Putamen (tissue), 1 donor: ENCODE measurements around the gene BMP8A.

ENCODE experiments used
- DNase-seq: peaks from one replicate; pipeline ENCODE4 v3.0.0-alpha.2; 2016; ENCODE audit warnings: low spot score

The BMP8A gene

DNA sequence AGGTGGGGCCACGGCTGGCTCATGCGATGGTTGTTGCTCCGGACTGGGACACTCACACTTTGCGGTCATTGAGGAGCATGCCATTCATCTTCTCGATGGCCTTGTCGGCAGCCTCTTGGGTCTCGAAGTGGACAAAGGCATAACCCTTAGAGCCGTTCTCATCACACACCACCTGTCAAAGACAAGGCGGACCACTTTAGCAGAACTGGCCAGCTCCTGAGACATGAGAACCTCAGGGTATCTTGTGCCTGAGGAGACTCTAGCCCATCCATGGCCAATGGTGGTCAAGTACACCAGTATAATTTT is 79.7 kb downstream of the BMP8A start:
- DNase-seq, result no peak

GRCh38 chr1:39572379-39573096 is 81.1 kb downstream of the BMP8A start:
- no peak for DNase-seq

DNA sequence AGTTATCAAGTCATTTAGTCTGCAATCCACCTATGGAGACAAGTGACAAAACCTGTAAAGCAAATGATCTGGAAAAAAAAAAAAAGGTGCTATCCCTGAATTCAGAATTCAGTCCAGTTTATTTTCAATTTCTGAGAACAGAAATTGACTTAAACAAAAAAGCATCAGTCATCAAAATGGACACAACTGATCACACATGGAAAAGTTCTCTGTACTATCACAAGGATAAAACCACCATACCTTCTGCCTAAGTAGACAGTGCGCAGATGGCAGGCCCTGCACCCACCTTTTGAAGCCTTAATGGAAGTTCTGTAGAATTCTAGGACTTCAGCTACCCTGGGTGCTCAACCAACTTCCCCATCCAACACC is 81.6 kb downstream of the BMP8A start:
- no peak for DNase-seq

DNA sequence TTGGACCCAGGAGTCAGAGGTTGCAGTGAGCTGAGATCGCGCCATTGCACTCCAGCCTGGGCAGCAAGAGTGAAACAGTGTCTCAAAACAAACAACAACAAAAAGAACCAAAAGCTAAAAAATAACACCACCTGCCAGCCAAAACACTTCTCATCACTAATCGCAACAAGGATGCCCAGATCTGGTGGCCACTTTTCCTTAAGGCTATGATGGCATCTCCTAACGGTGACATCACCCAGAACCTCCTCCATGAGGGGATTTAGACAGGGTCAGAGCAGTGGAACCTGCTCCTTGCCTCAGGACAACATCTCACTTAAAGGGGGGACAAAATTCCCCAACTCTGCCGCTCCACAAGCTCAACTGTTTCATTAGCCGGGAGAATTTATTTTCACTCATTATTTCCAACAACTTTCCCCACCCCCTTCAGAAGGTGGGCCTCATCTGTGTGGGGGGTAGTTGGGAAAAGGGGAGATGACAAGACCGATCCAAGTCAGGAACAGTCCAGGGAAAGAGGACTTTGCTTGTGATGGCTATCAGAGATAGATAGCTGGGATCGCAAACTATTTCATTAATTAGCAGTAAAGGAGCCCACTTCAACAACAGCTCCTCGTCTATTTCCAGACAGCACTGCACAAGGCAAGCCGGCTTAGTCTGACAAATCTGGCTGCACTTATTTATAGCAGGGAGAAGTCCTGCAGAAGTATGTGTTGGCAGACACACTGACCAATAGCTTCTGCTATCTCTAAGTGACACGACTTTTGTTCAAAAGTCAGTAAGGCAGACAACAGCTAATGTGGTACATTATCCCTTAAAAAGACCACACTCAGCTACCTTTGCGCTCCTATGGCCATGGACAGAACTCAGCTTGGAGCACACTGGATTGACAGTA is 82.5 kb downstream of the BMP8A start:
- DNase-seq, result no peak

DNA sequence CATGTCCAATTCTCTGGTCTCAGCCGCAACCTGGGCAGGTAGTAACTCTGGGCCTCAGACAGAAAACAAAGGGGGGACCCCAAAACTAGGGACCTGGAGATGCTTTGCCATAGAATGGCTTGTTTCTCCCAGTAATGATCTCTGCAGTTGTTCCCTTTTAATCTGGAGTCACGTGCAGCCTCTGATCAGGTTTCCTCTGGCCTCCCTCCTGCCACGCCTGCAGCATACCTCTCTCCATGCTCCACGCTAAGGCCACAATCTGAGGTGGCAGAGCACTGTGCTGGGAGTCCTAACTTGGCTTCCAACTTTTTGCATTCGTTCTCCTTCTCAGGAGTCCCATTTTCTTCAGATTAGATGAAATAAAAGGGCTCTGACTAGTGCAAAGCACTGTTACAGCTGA is 83.2 kb downstream of the BMP8A start:
- no peak for DNase-seq
